CD4-positive, alpha-beta T cell (primary cell): ENCODE data around the gene CDC42. TPM values are rescaled to one million over a fixed set of nuclear protein-coding genes. Genes with fewer than 3 reads are reported as not detected.
A peak's percentile ranks its signal among the peaks of the same experiment; 100 is the strongest.

ENCODE experiments used
- ATAC-seq: fragments of 200-7000 bp; cut with Tn5 transposase; one replicate; pipeline ENCODE4 v1.10.0; 2022; ENCODE audit warnings: mild to moderate bottlenecking; ENCODE audit not compliant: poor library complexity
- CTCF ChIA-PET: fragments of 350-600 bp; sonication (Branson Sonifier 250); formaldehyde crosslinking; loops from one replicate; lab custom pipeline; 2021; ENCODE audit warnings: antibody characterized with exemption, inconsistent platforms; lab: Charles Lee
- POLR2A ChIA-PET: fragments of 350-600 bp; sonication (Branson Sonifier 250); formaldehyde crosslinking; loops from one replicate; lab custom pipeline; 2021; ENCODE audit warnings: antibody characterized with exemption, inconsistent platforms; lab: Charles Lee
- DNase-seq, 14 experiments: peaks; one replicate each; pipeline ENCODE4 v3.0.0-alpha.2; 2013 to 2020; ENCODE audit warnings: mixed read lengths in 2 of 14
- H3K27ac ChIP-seq, 2 donors: one replicate each; pipeline versions ENCODE4 v1.5.1 to v1.7.0; 2013; ENCODE audit warnings: low read length in 2 of 2, low read depth in 1 of 2, mild to moderate bottlenecking in 1 of 2
- H3K27me3 ChIP-seq, 2 experiments: 1 replicate in 1 of 2; 2 replicates in 1 of 2; pipeline versions ENCODE4 v1.6.1 to v1.7.0; 2013; ENCODE audit warnings: low read length in 2 of 2, control low read depth in 1 of 2, mild to moderate bottlenecking in 1 of 2, moderate library complexity in 1 of 2; ENCODE audit not compliant: insufficient read depth in 2 of 2, control insufficient read depth in 1 of 2
- H3K36me3 ChIP-seq: one replicate; pipeline ENCODE4 v1.6.1; 2013; ENCODE audit warnings: low read length, control low read depth; ENCODE audit not compliant: insufficient read depth
- H3K4me1 ChIP-seq: one replicate; pipeline ENCODE4 v1.6.1; 2013; ENCODE audit warnings: low read length, control low read depth; ENCODE audit not compliant: insufficient read depth
- H3K4me3 ChIP-seq: one replicate; pipeline ENCODE4 v1.5.1; 2013; ENCODE audit warnings: mild to moderate bottlenecking, low read length, moderate library complexity
- H3K9me3 ChIP-seq, 2 experiments: 1 replicate in 1 of 2; 2 replicates in 1 of 2; pipeline versions ENCODE4 v1.6.1 to v1.7.0; 2013; ENCODE audit warnings: low read length in 2 of 2, mild to moderate bottlenecking in 2 of 2, control low read depth in 1 of 2, moderate library complexity in 1 of 2; ENCODE audit not compliant: control insufficient read depth in 1 of 2, insufficient read depth in 1 of 2
- H3K27ac Mint-ChIP-seq: one replicate; pipeline ENCODE4 v1.8.0; 2020; ENCODE audit warnings: mixed read lengths
- H3K27me3 Mint-ChIP-seq: one replicate; pipeline ENCODE4 v1.8.0; 2021; ENCODE audit warnings: mixed read lengths
- H3K36me3 Mint-ChIP-seq: one replicate; pipeline ENCODE4 v1.8.0; 2021; ENCODE audit warnings: low read depth, mixed read lengths
- H3K4me1 Mint-ChIP-seq: one replicate; pipeline ENCODE4 v1.8.0; 2021; ENCODE audit warnings: low read depth, mixed read lengths
- H3K4me3 Mint-ChIP-seq: one replicate; pipeline ENCODE4 v1.8.0; 2020; ENCODE audit warnings: mild to moderate bottlenecking, mixed read lengths
- H3K9me3 Mint-ChIP-seq: one replicate; pipeline ENCODE4 v1.8.0; 2020; ENCODE audit warnings: mixed read lengths
- CTCF ChIP-seq: fragments of 200-600 bp; IDR thresholded peaks from one replicate; pipeline ENCODE4 v1.8.0; 2022; ENCODE audit warnings: antibody characterized with exemption, mild to moderate bottlenecking
- intact Hi-C, 2 experiments: fragments of 100-400 bp; cut with DNase I in 1 of 2; cut with micrococcal nuclease in 1 of 2; formaldehyde crosslinking; loops; one replicate each; pipeline versions ENCODE4 v1.15.1 to v1.9.0; 2023 to 2025; cut with DNase I, micrococcal nuclease
- total RNA-seq, 174 experiments: library from RNA in 2 of 174; stranded (reverse) in 2 of 174; gene quantifications; one replicate each; pipeline ENCODE4 v1.2.3 and lab custom pipeline; 2021 to 2026

CDC42 gene
- total RNA-seq, 2 experiments from 2014 or later = 375 to 379 TPM

GRCh38 chr1:22118291-22118992, 65.9 kb downstream of the CDC42 start:
- Histone ChIP-seq H3K4me3 (no peak overlapping the region), H3K36me3 (peaks cover 50% of the 10 kb centered on the region), H3K9me3 (no peaks in the 10 kb centered on the region), H3K4me1 (no peaks in the 10 kb centered on the region), H3K27me3 (no peaks in the 10 kb centered on the region), H3K27ac (no peak overlapping the region)
- ATAC-seq (no peak), DNase-seq (peak in 1 of 14 experiments; percentile 3)
- Mint-ChIP-seq H3K36me3 (peaks cover 34% of the 10 kb centered on the region), H3K4me1 (peaks cover 23% of the 10 kb centered on the region), H3K9me3 (no peaks in the 10 kb centered on the region), H3K27ac (peak overlapping the region; percentile 55), H3K27me3 (no peaks in the 10 kb centered on the region), H3K4me3 (no peak overlapping the region)
- POLR2A ChIA-PET = no interaction called here
- intact Hi-C loops = no loop called here
- TF ChIP-seq CTCF = no peak
- CTCF ChIA-PET = no interaction called here

DNA sequence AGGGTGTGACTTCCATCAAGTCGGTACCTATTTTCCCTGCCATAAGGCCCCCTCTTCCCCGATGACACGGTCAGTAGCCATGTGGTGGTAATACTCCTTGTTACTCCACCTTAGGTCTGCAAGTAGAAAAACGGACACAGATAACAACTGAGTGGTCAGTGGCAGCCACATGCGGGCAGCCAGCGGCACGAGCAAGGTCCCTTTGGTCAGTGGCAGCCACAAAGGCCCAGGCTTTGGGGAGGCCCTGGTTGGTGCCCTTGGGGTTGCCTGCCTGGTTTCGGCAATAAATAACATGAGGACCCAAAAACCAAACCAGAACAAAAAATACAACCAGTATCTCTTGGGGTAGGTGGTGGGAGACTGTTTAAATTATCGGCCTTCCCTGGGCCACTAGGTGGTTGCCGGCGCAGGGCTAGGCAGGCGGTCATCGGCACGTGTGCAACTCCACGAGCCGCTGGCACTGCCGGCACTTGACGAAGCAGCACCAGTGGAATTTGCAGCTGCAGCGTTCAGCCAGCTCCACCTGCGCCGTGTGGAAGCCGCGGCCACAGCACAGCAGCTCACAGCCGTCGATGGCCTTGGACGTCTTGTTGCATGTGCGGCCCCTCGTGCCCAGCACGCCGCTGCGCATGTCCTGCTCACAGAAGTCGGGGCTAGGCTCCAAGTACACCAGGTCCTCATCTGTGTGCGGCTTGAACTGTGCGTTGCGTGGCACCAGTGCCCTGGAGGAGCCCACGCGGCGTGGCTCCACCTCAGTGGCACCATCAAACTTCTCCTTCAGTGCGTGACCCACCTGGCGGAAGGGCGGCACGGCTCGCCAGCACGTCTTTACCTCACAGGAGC, 67.3 kb downstream of the CDC42 start:
- POLR2A ChIA-PET = no interaction called here
- no peaks in the 10 kb centered on the region for H3K9me3 Mint-ChIP-seq
- Histone ChIP-seq H3K27me3 (no peaks in the 10 kb centered on the region), H3K36me3 (peaks cover 37% of the 10 kb centered on the region), H3K9me3 (no peaks in the 10 kb centered on the region), H3K4me1 (no peaks in the 10 kb centered on the region), H3K4me3 (no peak overlapping the region), H3K27ac (no peak overlapping the region)
- CTCF ChIA-PET = no interaction called here
- no peak for DNase-seq
- TF ChIP-seq CTCF = no peak
- peaks cover 21% of the 10 kb centered on the region for H3K4me1 Mint-ChIP-seq
- H3K36me3 Mint-ChIP-seq = peaks cover 32% of the 10 kb centered on the region
- no peak overlapping the region for H3K4me3 Mint-ChIP-seq
- no peak for ATAC-seq
- H3K27me3 Mint-ChIP-seq = no peaks in the 10 kb centered on the region
- intact Hi-C loops = no loop called here
- no peak overlapping the region for H3K27ac Mint-ChIP-seq

DNA sequence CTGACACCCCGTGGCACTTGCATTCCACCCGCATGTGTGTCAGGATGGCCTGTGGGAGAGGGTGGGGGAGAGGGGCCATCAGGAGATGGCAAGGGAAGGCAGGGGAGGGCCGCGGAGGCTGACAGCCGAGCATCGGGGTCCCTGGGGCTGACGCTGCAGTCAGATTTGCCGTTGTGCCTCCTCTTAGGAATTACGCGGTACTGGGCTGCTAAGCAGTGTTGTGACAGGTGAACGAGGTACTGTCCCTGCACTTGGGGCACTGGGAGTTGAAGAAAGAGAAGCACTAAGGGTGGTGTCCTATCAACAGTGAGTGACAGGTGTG, 67.9 kb downstream of the CDC42 start:
- peaks cover 34% of the 10 kb centered on the region for H3K36me3 ChIP-seq
- Mint-ChIP-seq H3K9me3 (no peaks in the 10 kb centered on the region), H3K4me3 (no peak overlapping the region), H3K27ac (no peak overlapping the region), H3K36me3 (peaks cover 26% of the 10 kb centered on the region), H3K4me1 (peaks cover 17% of the 10 kb centered on the region), H3K27me3 (no peaks in the 10 kb centered on the region)
- H3K4me1 ChIP-seq = no peaks in the 10 kb centered on the region
- POLR2A ChIA-PET = no interaction called here
- TF ChIP-seq CTCF = no peak
- no peak overlapping the region for H3K4me3 ChIP-seq
- DNase-seq = no peak
- no peak for ATAC-seq
- intact Hi-C loops = no loop called here
- no peaks in the 10 kb centered on the region for H3K27me3 ChIP-seq
- no peak overlapping the region for H3K27ac ChIP-seq
- no peaks in the 10 kb centered on the region for H3K9me3 ChIP-seq
- CTCF ChIA-PET = no interaction called here
